ENCODE results near the gene ATP10A. TPM values are rescaled to one million over a fixed set of nuclear protein-coding genes. Genes with fewer than 3 reads are reported as not detected.

ATP10A gene
- polyA plus RNA-seq, 1 donor from 2014 or later = not detected

DNA sequence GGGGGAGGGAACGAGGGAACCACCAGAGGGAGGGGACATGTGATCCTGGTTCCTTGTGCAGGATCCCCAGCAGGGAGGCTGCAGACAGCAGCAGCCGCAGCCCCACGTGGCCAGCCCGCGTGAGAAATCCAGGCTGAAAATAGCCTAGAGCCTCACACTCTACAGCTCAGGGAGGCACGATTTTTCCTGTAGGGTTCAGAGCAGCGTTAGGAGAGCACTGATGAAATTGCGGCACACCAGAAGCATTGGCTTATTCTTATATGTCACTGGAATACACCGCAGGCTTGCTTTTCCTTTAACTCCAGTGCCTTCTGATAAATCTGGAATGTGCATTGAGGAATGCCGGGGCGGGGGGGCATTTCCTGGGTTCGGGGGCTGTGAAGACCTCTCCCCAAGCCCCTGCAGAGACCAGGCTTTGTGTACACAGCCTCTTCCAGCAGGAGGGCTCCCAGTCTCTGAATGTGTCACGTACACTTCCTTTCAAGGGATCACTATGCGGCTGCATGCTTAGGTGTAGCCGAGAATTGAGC, 193.0 kb downstream of the ATP10A start:
- peak overlapping the region; percentile 79 for H3K9ac ChIP-seq (ENCODE audit: low read length)

GRCh38 chr15:25668901-25669300, 194.2 kb downstream of the ATP10A start:
- Histone ChIP-seq H3K79me2 (replicated peaks; ENCODE audit: insufficient read depth, low read length) (no peaks in the 10 kb centered on the region), H3K9me3 (ENCODE audit: low read length) (no peaks in the 10 kb centered on the region), H3K27ac (ENCODE audit: low read length) (peak overlapping the region; percentile 96), H2AFZ (ENCODE audit: low read depth, low read length) (no peak overlapping the region), H3F3A (ENCODE audit: insufficient read depth, low read length, poor library complexity, severe bottlenecking) (no peaks in the 10 kb centered on the region), H3K4me3 (ENCODE audit: low read length) (peak overlapping the region; percentile 61), H3K9ac (ENCODE audit: low read length) (peak overlapping the region; percentile 79), H4K20me1 (ENCODE audit: insufficient read depth) (no peaks in the 10 kb centered on the region), H3K9me2 (ENCODE audit: insufficient read depth, low read length) (no peaks in the 10 kb centered on the region), H3K36me3 (ENCODE audit: insufficient read depth, low read length) (no peaks in the 10 kb centered on the region), H3K4me2 (ENCODE audit: low read length) (peak overlapping the region; percentile 22), H3K27me3 (ENCODE audit: insufficient read depth, low read depth, low read length) (no peaks in the 10 kb centered on the region)
- TF ChIP-seq RAD21 (conservative IDR thresholded peaks at IDR 0.05) (no peak), MXI1 (conservative IDR thresholded peaks at IDR 0.05; ENCODE audit: poor library complexity, severe bottlenecking) (no peak), EP300 (conservative IDR thresholded peaks at IDR 0.05; ENCODE audit: poor library complexity, severe bottlenecking) (no peak), TAF1 (IDR thresholded peaks at IDR 0.05; ENCODE audit: low read depth) (no peak), POLR2AphosphoS5 (IDR thresholded peaks at IDR 0.05) (no peak), EZH2 (IDR thresholded peaks at IDR 0.05; ENCODE audit: borderline replicate concordance, insufficient read depth, low read length, poor library complexity, severe bottlenecking) (no peak), SMC3 (conservative IDR thresholded peaks at IDR 0.05; ENCODE audit: poor library complexity) (no peak)
- TF ChIP-seq, protein P1, sequence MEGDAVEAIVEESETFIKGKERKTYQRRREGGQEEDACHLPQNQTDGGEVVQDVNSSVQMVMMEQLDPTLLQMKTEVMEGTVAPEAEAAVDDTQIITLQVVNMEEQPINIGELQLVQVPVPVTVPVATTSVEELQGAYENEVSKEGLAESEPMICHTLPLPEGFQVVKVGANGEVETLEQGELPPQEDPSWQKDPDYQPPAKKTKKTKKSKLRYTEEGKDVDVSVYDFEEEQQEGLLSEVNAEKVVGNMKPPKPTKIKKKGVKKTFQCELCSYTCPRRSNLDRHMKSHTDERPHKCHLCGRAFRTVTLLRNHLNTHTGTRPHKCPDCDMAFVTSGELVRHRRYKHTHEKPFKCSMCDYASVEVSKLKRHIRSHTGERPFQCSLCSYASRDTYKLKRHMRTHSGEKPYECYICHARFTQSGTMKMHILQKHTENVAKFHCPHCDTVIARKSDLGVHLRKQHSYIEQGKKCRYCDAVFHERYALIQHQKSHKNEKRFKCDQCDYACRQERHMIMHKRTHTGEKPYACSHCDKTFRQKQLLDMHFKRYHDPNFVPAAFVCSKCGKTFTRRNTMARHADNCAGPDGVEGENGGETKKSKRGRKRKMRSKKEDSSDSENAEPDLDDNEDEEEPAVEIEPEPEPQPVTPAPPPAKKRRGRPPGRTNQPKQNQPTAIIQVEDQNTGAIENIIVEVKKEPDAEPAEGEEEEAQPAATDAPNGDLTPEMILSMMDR (IDR thresholded peaks at IDR 0.05; ENCODE audit: poor library complexity, severe bottlenecking) = no peak
- TF ChIP-seq, protein P2, sequence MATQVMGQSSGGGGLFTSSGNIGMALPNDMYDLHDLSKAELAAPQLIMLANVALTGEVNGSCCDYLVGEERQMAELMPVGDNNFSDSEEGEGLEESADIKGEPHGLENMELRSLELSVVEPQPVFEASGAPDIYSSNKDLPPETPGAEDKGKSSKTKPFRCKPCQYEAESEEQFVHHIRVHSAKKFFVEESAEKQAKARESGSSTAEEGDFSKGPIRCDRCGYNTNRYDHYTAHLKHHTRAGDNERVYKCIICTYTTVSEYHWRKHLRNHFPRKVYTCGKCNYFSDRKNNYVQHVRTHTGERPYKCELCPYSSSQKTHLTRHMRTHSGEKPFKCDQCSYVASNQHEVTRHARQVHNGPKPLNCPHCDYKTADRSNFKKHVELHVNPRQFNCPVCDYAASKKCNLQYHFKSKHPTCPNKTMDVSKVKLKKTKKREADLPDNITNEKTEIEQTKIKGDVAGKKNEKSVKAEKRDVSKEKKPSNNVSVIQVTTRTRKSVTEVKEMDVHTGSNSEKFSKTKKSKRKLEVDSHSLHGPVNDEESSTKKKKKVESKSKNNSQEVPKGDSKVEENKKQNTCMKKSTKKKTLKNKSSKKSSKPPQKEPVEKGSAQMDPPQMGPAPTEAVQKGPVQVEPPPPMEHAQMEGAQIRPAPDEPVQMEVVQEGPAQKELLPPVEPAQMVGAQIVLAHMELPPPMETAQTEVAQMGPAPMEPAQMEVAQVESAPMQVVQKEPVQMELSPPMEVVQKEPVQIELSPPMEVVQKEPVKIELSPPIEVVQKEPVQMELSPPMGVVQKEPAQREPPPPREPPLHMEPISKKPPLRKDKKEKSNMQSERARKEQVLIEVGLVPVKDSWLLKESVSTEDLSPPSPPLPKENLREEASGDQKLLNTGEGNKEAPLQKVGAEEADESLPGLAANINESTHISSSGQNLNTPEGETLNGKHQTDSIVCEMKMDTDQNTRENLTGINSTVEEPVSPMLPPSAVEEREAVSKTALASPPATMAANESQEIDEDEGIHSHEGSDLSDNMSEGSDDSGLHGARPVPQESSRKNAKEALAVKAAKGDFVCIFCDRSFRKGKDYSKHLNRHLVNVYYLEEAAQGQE (IDR thresholded peaks at IDR 0.05; ENCODE audit: borderline replicate concordance) = no peak

More for the DNA sequence above, 193.0 kb downstream of the ATP10A start:
- H3K36me3 ChIP-seq (ENCODE audit: insufficient read depth, low read length) = no peaks in the 10 kb centered on the region
- peak overlapping the region; percentile 61 for H3K4me3 ChIP-seq (ENCODE audit: low read length)
- peak overlapping the region; percentile 63 for H3K4me2 ChIP-seq (ENCODE audit: low read length)
- H3K9me3 ChIP-seq (ENCODE audit: low read length) = no peaks in the 10 kb centered on the region
- peak overlapping the region; percentile 96 for H3K27ac ChIP-seq (ENCODE audit: low read length)
- H3K27me3 ChIP-seq (ENCODE audit: insufficient read depth, low read depth, low read length) = no peaks in the 10 kb centered on the region
- H2AFZ ChIP-seq (ENCODE audit: low read depth, low read length) = peak overlapping the region; percentile 30
- H4K20me1 ChIP-seq (ENCODE audit: insufficient read depth) = no peaks in the 10 kb centered on the region
- no peaks in the 10 kb centered on the region for H3K79me2 ChIP-seq (replicated peaks; ENCODE audit: insufficient read depth, low read length)
- H3K9me2 ChIP-seq (ENCODE audit: insufficient read depth, low read length) = no peaks in the 10 kb centered on the region
- H3F3A ChIP-seq (ENCODE audit: insufficient read depth, low read length, poor library complexity, severe bottlenecking) = no peaks in the 10 kb centered on the region
- TF ChIP-seq POLR2AphosphoS5 (IDR thresholded peaks at IDR 0.05) (peak; percentile 83), MXI1 (conservative IDR thresholded peaks at IDR 0.05; ENCODE audit: poor library complexity, severe bottlenecking) (peak; percentile 62), EZH2 (IDR thresholded peaks at IDR 0.05; ENCODE audit: borderline replicate concordance, insufficient read depth, low read length, poor library complexity, severe bottlenecking) (no peak), EP300 (conservative IDR thresholded peaks at IDR 0.05; ENCODE audit: poor library complexity, severe bottlenecking) (peak; percentile 69), SMC3 (conservative IDR thresholded peaks at IDR 0.05; ENCODE audit: poor library complexity) (peak; percentile 53), RAD21 (conservative IDR thresholded peaks at IDR 0.05) (peak; percentile 59), TAF1 (IDR thresholded peaks at IDR 0.05; ENCODE audit: low read depth) (peak; percentile 56)
- TF ChIP-seq, protein P1 (IDR thresholded peaks at IDR 0.05; ENCODE audit: poor library complexity, severe bottlenecking) = peak; percentile 42
- TF ChIP-seq, protein P2 (IDR thresholded peaks at IDR 0.05; ENCODE audit: borderline replicate concordance) = peak; percentile 98

Data from neural cell (in vitro differentiated cells).